HepG2 (cell line): ENCODE results near the gene CRY1. TPM values are rescaled to one million over a fixed set of nuclear protein-coding genes. Genes with fewer than 3 reads are reported as not detected.
A peak's percentile ranks its signal among the peaks of the same experiment; 100 is the strongest.

ENCODE experiments used
- ETV5 ChIP-seq: IDR thresholded peaks from 2 replicates; pipeline ENCODE4 v1.6.1; 2018; ENCODE audit warnings: missing biosample characterization, missing genetic modification reagents, inconsistent platforms, borderline replicate concordance
- GABPB1 ChIP-seq: IDR thresholded peaks from 2 replicates; pipeline ENCODE4 v1.6.1; 2016; ENCODE audit warnings: mild to moderate bottlenecking, missing genetic modification reagents, moderate library complexity, missing compliant biosample characterization
- HMGXB3 ChIP-seq: sonication (generic); formaldehyde crosslinking; IDR thresholded peaks from 2 replicates; pipeline ENCODE4 v1.4.0; 2020; ENCODE audit warnings: missing genetic modification reagents, borderline replicate concordance
- HOMEZ ChIP-seq: IDR thresholded peaks from 2 replicates; pipeline ENCODE4 v1.6.1; 2016; ENCODE audit warnings: low read depth
- RARA ChIP-seq: IDR thresholded peaks from 2 replicates; pipeline ENCODE4 v1.6.1; 2016; ENCODE audit warnings: missing genetic modification reagents, missing compliant biosample characterization
- SOX13 ChIP-seq, 3 experiments: fragments of 450-650 bp in 1 of 3; sonication (generic) in 1 of 3; formaldehyde crosslinking in 1 of 3; IDR thresholded peaks in 2 of 3; conservative IDR thresholded peaks in 1 of 3; 2 replicates each; pipeline versions ENCODE4 v1.5.0 to v1.6.1; 2016 to 2020; ENCODE audit warnings: antibody characterized with exemption in 1 of 3, mild to moderate bottlenecking in 1 of 3, missing compliant biosample characterization in 1 of 3, missing genetic modification reagents in 1 of 3, moderate library complexity in 1 of 3
- ZFYVE20 ChIP-seq: sonication (generic); formaldehyde crosslinking; IDR thresholded peaks from 2 replicates; pipeline ENCODE4 v1.8.0; 2023; ENCODE audit warnings: low read depth, mild to moderate bottlenecking, moderate library complexity, missing genetic modification reagents, borderline replicate concordance
- ZNF281 ChIP-seq: sonication (generic); formaldehyde crosslinking; IDR thresholded peaks from 2 replicates; pipeline ENCODE4 v1.4.0; 2020; ENCODE audit warnings: missing genetic modification reagents, borderline replicate concordance
- ZNF549 ChIP-seq: sonication (generic); formaldehyde crosslinking; IDR thresholded peaks from 2 replicates; pipeline ENCODE4 v1.5.0; 2020; ENCODE audit warnings: missing genetic modification reagents
- ZNF644 ChIP-seq: IDR thresholded peaks from 2 replicates; pipeline ENCODE4 v1.6.1; 2016; ENCODE audit warnings: low read depth
- ZSCAN29 ChIP-seq: sonication (generic); formaldehyde crosslinking; conservative IDR thresholded peaks from 2 replicates; pipeline ENCODE4 v1.4.0; 2020; ENCODE audit warnings: mild to moderate bottlenecking, missing genetic modification reagents
- polyA plus RNA-seq, 8 experiments: library from polyadenylated mRNA; depleted of rRNA in 3 of 8; stranded (reverse) in 7 of 8; unstranded in 1 of 8; fragments of >200 nt; fragmentation: Illumina TruSeq in 4 of 8; extraction: Trizol in 4 of 8; gene quantifications; 2 replicates each; pipeline versions ENCODE4 v1.2.1 to v1.2.3, GENCODE V29; 2011 to 2016; ENCODE audit warnings: low read depth in 4 of 8, missing spikeins in 1 of 8, mixed read lengths in 1 of 8; ENCODE audit not compliant: insufficient read depth in 1 of 8
- total RNA-seq, 5 experiments: library from RNA; depleted of rRNA; stranded (reverse); fragments of >200 nt; fragmentation: Illumina TruSeq; extraction: Trizol; gene quantifications; 2 replicates each; pipeline ENCODE4 v1.2.3, GENCODE V29; 2016; ENCODE audit warnings: low read depth in 1 of 5
- TF ChIP-seq, protein P1 (sequence below): sonication (generic); formaldehyde crosslinking; conservative IDR thresholded peaks from 2 replicates; pipeline ENCODE4 v1.4.0; 2020; ENCODE audit warnings: mild to moderate bottlenecking, missing genetic modification reagents, moderate library complexity
- TF ChIP-seq, protein P2 (sequence below): sonication (generic); formaldehyde crosslinking; IDR thresholded peaks from 2 replicates; pipeline ENCODE4 v1.8.0; 2022; ENCODE audit warnings: mild to moderate bottlenecking, missing genetic modification reagents, moderate library complexity

The CRY1 gene
- total and polyA plus RNA-seq, 2 of the 13 experiments (the other 11 are each of a cell fraction or from before 2014, with no cell fraction given): 11.4 to 13.9 TPM

DNA sequence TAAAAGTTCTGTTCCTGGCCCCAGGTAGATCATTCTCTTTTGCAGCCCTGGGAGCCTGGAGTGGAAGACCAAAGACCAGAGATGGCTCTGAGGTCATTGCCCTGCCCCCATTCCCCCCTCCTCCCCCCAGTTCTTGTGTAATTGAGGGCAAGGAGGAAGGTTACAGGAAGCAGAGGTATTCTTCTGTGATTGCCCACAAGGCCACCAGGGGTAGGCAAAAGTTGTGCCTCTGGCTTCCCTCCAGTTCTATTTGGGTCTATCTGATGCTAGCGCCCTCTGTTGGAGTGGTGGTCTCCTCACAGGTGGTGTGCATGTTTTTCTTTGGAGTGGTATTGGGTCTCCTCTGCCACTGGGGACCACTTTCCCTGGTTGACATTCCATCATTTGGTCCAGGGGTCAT, 41.2 kb upstream of the CRY1 start (continued):
- TF ChIP-seq, protein P1, sequence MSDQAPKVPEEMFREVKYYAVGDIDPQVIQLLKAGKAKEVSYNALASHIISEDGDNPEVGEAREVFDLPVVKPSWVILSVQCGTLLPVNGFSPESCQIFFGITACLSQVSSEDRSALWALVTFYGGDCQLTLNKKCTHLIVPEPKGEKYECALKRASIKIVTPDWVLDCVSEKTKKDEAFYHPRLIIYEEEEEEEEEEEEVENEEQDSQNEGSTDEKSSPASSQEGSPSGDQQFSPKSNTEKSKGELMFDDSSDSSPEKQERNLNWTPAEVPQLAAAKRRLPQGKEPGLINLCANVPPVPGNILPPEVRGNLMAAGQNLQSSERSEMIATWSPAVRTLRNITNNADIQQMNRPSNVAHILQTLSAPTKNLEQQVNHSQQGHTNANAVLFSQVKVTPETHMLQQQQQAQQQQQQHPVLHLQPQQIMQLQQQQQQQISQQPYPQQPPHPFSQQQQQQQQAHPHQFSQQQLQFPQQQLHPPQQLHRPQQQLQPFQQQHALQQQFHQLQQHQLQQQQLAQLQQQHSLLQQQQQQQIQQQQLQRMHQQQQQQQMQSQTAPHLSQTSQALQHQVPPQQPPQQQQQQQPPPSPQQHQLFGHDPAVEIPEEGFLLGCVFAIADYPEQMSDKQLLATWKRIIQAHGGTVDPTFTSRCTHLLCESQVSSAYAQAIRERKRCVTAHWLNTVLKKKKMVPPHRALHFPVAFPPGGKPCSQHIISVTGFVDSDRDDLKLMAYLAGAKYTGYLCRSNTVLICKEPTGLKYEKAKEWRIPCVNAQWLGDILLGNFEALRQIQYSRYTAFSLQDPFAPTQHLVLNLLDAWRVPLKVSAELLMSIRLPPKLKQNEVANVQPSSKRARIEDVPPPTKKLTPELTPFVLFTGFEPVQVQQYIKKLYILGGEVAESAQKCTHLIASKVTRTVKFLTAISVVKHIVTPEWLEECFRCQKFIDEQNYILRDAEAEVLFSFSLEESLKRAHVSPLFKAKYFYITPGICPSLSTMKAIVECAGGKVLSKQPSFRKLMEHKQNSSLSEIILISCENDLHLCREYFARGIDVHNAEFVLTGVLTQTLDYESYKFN (CRISPR knock-in tag): 0 out of 2 replicates have a peak, but pooled peaks have one; percentile 36
- TF ChIP-seq ZNF644 (CRISPR knock-in tag) (peak; percentile 39; the same call in 1 of the 2 replicates), ZSCAN29 (CRISPR knock-in tag) (no peak), ZNF281 (CRISPR knock-in tag) (peak; percentile 52; the same call in 1 of the 2 replicates), RARA (peak; percentile 54), ZNF549 (CRISPR knock-in tag) (no peak), GABPB1 (CRISPR knock-in tag) (peak; percentile 60; the same call in 1 of the 2 replicates), ZFYVE20 (CRISPR knock-in tag) (no peak), HMGXB3 (CRISPR knock-in tag) (no peak), SOX13 (IDR thresholded peaks at IDR 0.05) (no peak), SOX13 (CRISPR knock-in tag; conservative IDR thresholded peaks at IDR 0.05 in 1 of 2, IDR thresholded peaks at IDR 0.05 in 1 of 2) (no peak), ETV5 (peak; percentile 18; the same call in 1 of the 2 replicates), HOMEZ (CRISPR knock-in tag) (peak; percentile 41; the same call in 1 of the 2 replicates)
- TF ChIP-seq, protein P2, sequence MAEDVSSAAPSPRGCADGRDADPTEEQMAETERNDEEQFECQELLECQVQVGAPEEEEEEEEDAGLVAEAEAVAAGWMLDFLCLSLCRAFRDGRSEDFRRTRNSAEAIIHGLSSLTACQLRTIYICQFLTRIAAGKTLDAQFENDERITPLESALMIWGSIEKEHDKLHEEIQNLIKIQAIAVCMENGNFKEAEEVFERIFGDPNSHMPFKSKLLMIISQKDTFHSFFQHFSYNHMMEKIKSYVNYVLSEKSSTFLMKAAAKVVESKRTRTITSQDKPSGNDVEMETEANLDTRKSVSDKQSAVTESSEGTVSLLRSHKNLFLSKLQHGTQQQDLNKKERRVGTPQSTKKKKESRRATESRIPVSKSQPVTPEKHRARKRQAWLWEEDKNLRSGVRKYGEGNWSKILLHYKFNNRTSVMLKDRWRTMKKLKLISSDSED (CRISPR knock-in tag): no peak
